Measurements from ENCODE around the gene SLC2A8. TPM values are rescaled to one million over a fixed set of nuclear protein-coding genes. Genes with fewer than 3 reads are reported as not detected.

SLC2A8 gene
- total RNA-seq, 4 donors from 2014 or later: 17.1 to 46.9 (median 35.9) TPM

GRCh38 chr9:127396253-127396807 lies 639 bp upstream of the SLC2A8 start:
- TF ChIP-seq, protein P1, sequence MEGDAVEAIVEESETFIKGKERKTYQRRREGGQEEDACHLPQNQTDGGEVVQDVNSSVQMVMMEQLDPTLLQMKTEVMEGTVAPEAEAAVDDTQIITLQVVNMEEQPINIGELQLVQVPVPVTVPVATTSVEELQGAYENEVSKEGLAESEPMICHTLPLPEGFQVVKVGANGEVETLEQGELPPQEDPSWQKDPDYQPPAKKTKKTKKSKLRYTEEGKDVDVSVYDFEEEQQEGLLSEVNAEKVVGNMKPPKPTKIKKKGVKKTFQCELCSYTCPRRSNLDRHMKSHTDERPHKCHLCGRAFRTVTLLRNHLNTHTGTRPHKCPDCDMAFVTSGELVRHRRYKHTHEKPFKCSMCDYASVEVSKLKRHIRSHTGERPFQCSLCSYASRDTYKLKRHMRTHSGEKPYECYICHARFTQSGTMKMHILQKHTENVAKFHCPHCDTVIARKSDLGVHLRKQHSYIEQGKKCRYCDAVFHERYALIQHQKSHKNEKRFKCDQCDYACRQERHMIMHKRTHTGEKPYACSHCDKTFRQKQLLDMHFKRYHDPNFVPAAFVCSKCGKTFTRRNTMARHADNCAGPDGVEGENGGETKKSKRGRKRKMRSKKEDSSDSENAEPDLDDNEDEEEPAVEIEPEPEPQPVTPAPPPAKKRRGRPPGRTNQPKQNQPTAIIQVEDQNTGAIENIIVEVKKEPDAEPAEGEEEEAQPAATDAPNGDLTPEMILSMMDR (IDR thresholded peaks at IDR 0.05; ENCODE audit: low read depth): no peak

DNA sequence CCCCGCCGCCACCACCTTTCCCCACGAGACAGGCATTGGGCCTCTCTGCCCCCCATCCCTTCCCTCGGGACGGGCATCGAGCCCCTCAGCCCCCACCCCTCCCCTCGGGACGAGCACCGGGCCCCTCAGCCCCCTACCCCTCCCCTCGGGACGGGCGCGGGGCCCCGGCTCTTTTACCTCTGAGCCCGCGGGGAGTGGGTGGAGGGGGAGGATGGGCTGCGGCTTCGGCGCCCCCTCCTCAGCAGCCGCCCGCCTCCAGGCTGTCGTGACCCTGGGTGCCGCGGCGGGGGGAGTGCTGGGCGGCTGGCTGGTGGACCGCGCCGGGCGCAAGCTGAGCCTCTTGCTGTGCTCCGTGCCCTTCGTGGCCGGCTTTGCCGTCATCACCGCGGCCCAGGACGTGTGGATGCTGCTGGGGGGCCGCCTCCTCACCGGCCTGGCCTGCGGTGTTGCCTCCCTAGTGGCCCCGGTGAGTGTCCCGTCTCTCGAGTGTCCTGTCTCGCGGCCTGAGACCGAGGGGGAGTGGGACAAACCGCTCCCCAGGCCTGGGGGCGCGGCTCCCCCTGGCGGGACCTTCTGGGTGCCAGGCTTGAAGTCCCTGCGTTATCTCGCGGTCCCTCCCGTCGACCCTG lies 791 bp downstream of the SLC2A8 start:
- TF ChIP-seq, protein P1 (IDR thresholded peaks at IDR 0.05; ENCODE audit: low read depth): no peak

DNA sequence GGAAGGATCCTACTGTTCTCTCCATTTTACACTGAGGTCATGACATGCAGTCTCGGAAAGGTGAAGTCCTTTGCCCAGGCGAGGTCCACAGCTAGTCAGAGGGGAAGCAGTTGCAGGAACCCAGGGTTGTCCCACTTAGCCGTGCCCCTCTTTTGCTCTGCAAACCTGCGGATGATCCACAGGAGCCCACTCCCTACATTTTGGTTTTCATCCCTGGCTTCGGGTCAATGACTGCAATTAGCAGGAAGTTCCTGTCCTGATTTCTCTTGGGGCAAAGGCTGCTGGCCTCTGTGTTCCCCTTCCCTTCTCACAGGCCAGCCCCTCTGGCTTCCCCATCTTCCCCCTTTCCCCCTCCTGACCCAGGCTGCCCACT lies 1.3 kb downstream of the SLC2A8 start:
- TF ChIP-seq, protein P1 (IDR thresholded peaks at IDR 0.05; ENCODE audit: low read depth): no peak

DNA sequence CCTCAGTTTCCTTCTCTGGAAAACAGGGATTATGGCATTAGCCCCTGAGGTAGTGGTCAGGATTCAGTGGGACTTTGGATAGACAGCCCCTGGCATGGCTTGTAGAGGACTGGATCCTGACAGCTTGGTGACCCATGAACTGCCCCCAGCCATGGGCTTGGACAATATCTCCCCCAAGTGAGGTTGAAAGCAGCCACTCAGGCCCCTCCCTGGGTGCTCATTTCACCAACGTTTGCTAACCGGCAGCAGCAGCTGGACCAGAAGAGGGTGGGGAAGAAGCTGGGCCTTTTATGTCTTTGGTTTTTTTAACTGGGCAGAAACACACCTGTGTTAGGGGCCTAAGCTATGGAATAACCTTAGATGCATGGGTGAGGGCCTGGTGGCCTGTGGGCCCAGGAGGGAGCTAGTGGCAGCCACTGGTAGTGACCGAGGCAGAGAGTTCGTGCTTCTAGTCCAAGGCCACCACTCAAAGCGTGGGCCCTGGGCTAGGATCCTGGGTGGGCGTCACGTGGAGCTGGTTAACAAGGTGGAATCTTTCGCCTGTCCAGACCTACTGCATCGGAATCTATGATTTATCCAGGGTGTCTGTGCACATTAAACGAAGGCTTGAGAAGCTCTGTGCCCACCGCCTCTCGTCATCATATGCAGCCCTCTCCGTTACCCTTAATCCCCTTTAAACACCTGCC lies 1.9 kb downstream of the SLC2A8 start:
- TF ChIP-seq, protein P1 (IDR thresholded peaks at IDR 0.05; ENCODE audit: low read depth): no peak

GRCh38 chr9:127399736-127400269 lies 2.8 kb downstream of the SLC2A8 start:
- TF ChIP-seq, protein P1 (IDR thresholded peaks at IDR 0.05; ENCODE audit: low read depth): no peak

- TF ChIP-seq, protein P1 (IDR thresholded peaks at IDR 0.05; ENCODE audit: low read depth): no peak
Measured at GRCh38 chr9:127402401-127403090, 5.6 kb downstream of the SLC2A8 start.
